Measurements from ENCODE around the gene PSMB7. TPM values are rescaled to one million over a fixed set of nuclear protein-coding genes. Genes with fewer than 3 reads are reported as not detected.

Gene PSMB7
- total RNA-seq, 3 donors from 2014 or later (not counting 1 experiment from before 2014, with no cell fraction given) = 75.6 to 75.9 (median 75.8) TPM

DNA sequence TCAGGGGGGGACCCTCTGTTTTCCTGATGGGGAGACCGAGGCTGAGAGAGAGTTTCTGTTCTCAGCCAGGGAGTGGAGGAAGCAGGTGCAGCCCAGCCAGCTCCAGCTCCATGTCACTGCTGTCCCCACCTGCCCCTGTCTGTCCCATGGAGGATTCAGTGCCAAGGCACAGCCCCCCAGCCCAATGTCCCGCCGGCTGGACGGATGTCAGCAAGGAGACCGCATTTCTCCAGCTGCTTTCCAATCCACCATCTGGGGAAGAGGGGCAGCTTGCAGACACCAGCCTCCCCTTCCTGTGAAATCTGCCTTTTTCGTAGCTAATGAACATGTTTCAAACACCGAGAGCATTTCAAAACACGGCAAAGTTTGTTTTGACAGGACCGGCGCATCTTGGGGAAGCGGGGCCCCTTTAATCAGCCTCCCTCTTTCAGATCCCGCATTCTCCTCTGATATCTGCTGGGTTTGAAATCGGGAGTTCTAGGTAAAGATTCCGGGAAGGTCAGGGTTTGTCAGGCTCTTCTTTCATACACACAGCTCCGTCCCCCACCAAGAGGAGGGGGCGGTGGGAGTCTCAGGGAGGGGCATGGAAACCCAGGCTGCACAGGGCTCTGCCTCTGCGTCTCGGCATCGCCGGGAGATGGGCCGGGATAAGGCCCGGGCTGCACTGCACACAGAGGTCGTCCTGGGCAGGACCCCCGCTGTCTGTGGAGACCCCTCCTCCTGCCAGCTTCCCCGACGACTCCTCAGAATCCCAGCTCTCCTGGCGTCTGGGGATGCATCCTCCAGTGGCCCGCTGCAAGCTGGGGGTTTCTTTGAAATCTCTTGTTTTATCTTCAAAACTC, 82.7 kb downstream of the PSMB7 start:
- no peak overlapping the region for H3K27ac Mint-ChIP-seq

DNA sequence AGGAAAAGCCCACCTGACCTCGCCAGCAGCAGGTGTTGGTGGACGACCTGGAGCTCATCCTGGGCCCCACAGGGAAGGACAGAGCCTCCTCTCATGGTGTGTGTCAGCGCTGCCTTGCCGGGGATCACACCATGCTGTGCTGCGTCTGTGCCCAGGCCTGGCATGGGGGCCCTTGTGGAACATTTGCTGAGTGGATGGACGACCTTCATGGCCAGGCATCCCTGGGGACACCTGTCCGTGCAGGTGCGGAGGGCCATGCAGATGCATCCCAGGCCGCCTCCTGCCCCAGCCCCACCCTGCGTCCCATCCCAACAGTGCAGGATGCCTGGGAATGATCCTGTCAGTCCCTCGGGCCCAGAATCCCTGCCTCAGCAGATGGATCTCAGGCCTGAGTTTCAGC, 83.7 kb downstream of the PSMB7 start:
- H3K36me3 Mint-ChIP-seq = no peaks in the 10 kb centered on the region
- TF ChIP-seq, protein P1, sequence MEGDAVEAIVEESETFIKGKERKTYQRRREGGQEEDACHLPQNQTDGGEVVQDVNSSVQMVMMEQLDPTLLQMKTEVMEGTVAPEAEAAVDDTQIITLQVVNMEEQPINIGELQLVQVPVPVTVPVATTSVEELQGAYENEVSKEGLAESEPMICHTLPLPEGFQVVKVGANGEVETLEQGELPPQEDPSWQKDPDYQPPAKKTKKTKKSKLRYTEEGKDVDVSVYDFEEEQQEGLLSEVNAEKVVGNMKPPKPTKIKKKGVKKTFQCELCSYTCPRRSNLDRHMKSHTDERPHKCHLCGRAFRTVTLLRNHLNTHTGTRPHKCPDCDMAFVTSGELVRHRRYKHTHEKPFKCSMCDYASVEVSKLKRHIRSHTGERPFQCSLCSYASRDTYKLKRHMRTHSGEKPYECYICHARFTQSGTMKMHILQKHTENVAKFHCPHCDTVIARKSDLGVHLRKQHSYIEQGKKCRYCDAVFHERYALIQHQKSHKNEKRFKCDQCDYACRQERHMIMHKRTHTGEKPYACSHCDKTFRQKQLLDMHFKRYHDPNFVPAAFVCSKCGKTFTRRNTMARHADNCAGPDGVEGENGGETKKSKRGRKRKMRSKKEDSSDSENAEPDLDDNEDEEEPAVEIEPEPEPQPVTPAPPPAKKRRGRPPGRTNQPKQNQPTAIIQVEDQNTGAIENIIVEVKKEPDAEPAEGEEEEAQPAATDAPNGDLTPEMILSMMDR (IDR thresholded peaks at IDR 0.05) = no peak
- no peak overlapping the region for H3K27ac Mint-ChIP-seq
- no peaks in the 10 kb centered on the region for H3K27me3 ChIP-seq (ENCODE audit: control insufficient read depth, insufficient read depth, low read length)
- intact Hi-C loops (cut with micrococcal nuclease) = no loop called here
- no peak for DNase-seq
- H3K9me3 ChIP-seq (ENCODE audit: control insufficient read depth, insufficient read depth, low read length) = no peaks in the 10 kb centered on the region
- no peaks in the 10 kb centered on the region for H3K27me3 Mint-ChIP-seq (ENCODE audit: low read depth in 2 of 2)
- no peak overlapping the region for H3K27ac ChIP-seq (ENCODE audit: low read length)
- H3K9me3 Mint-ChIP-seq = no peaks in the 10 kb centered on the region
- H3K4me1 Mint-ChIP-seq = peaks cover 0 to 8% of the 10 kb centered on the region in 2 donors
- 84% methylated on average over 11 of the region's 11 CpGs for WGBS (ENCODE audit: insufficient coverage)
- peaks cover 48% of the 10 kb centered on the region for H3K36me3 ChIP-seq (ENCODE audit: control insufficient read depth, insufficient read depth, low read length)
- no peaks in the 10 kb centered on the region for H3K4me1 ChIP-seq (ENCODE audit: control insufficient read depth, insufficient read depth, low read length)
- H3K4me3 ChIP-seq (ENCODE audit: low read length) = no peak overlapping the region
- no peak overlapping the region for H3K4me3 Mint-ChIP-seq
- ATAC-seq = no peak

More for the DNA sequence above, 82.7 kb downstream of the PSMB7 start:
- H3K36me3 ChIP-seq (ENCODE audit: control insufficient read depth, insufficient read depth, low read length) = peaks cover 44% of the 10 kb centered on the region
- intact Hi-C loops (cut with micrococcal nuclease) = no loop called here
- Mint-ChIP-seq H3K4me3 (no peak overlapping the region), H3K36me3 (no peaks in the 10 kb centered on the region), H3K4me1 (peaks cover 0 to 8% of the 10 kb centered on the region in 2 donors), H3K9me3 (no peaks in the 10 kb centered on the region), H3K27me3 (ENCODE audit: low read depth in 2 of 2) (no peaks in the 10 kb centered on the region)
- H3K9me3 ChIP-seq (ENCODE audit: control insufficient read depth, insufficient read depth, low read length) = no peaks in the 10 kb centered on the region
- no peak overlapping the region for H3K4me3 ChIP-seq (ENCODE audit: low read length)
- TF ChIP-seq, protein P1 (IDR thresholded peaks at IDR 0.05) = no peak
- 90% methylated on average over 26 of the region's 28 CpGs for WGBS (ENCODE audit: insufficient coverage)
- no peak overlapping the region for H3K27ac ChIP-seq (ENCODE audit: low read length)
- ATAC-seq (no peak), DNase-seq (no peak)
- H3K4me1 ChIP-seq (ENCODE audit: control insufficient read depth, insufficient read depth, low read length) = no peaks in the 10 kb centered on the region
- no peaks in the 10 kb centered on the region for H3K27me3 ChIP-seq (ENCODE audit: control insufficient read depth, insufficient read depth, low read length)

DNA sequence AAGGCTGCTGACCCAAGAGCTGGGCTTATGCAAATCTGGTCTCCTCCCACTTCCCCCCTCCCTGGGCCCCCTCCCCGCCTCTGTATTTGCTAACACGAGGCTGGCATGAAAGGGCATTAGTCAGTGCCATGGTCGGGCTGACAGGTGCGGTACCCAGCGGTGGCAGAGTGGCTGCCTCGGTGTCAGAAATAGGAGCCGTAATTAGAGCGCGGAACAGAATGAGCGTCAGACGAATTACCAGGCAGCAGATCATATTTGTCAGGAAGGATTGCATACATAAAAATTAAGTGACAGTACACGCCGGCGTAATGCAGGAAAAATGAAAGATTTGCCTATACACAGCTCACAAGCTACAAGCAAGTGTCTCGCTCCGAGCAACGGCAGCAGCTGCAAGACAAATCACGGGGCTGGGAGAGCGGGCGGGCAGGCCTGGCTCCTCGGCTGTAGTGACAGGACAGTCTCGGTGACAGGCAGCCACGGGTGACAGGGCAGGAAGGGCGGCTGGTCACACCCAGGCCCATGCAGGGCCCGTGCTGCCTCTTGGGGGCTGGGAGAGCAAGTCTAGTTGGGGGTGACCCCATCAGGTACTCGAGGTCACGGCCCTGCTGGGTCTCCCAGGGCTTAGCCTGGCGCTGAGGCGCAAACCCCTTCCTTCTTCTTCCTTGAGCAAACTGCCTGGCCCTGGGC, 85.1 kb downstream of the PSMB7 start:
- no peaks in the 10 kb centered on the region for H3K4me1 ChIP-seq (ENCODE audit: control insufficient read depth, insufficient read depth, low read length)
- no peaks in the 10 kb centered on the region for H3K9me3 ChIP-seq (ENCODE audit: control insufficient read depth, insufficient read depth, low read length)
- Mint-ChIP-seq H3K27ac (no peak overlapping the region), H3K9me3 (no peaks in the 10 kb centered on the region), H3K4me1 (peaks cover 0 to 8% of the 10 kb centered on the region in 2 donors), H3K4me3 (no peak overlapping the region), H3K27me3 (ENCODE audit: low read depth in 2 of 2) (no peaks in the 10 kb centered on the region), H3K36me3 (no peaks in the 10 kb centered on the region)
- TF ChIP-seq, protein P1 (IDR thresholded peaks at IDR 0.05) = no peak
- H3K36me3 ChIP-seq (ENCODE audit: control insufficient read depth, insufficient read depth, low read length) = peaks cover 51% of the 10 kb centered on the region
- H3K27ac ChIP-seq (ENCODE audit: low read length) = no peak overlapping the region
- intact Hi-C loops (cut with micrococcal nuclease) = no loop called here
- H3K27me3 ChIP-seq (ENCODE audit: control insufficient read depth, insufficient read depth, low read length) = no peaks in the 10 kb centered on the region
- H3K4me3 ChIP-seq (ENCODE audit: low read length) = no peak overlapping the region
- 92% methylated on average over 29 of the region's 29 CpGs for WGBS (ENCODE audit: insufficient coverage)
- DNase-seq = no peak
- no peak for ATAC-seq

Measured in natural killer cell (primary cell).